GM23338 (cell line): Measurements from ENCODE around the gene LMAN2L. TPM values are rescaled to one million over a fixed set of nuclear protein-coding genes. Genes with fewer than 3 reads are reported as not detected.

Experiments used
- ATAC-seq: fragments of 200-7000 bp; cut with Tn5 transposase; 3 replicates; pipeline ENCODE4 v1.9.1; 2020
- DNase-seq: peaks from one replicate; pipeline ENCODE4 v3.0.0-alpha.2; 2015; ENCODE audit warnings: low spot score
- H2AFZ ChIP-seq: fragments of 200-600 bp; sonication (generic); 2 replicates; pipeline ENCODE4 v1.8.0; 2016; ENCODE audit warnings: antibody characterized with exemption, mild to moderate bottlenecking, moderate library complexity
- H3F3A ChIP-seq: fragments of 200-600 bp; sonication (generic); replicated peaks from 2 replicates; pipeline ENCODE4 v1.8.0; 2017; ENCODE audit warnings: antibody characterized with exemption, mixed run types, low read depth
- H3K27ac ChIP-seq: fragments of 200-600 bp; sonication (generic); 2 replicates; pipeline ENCODE4 v1.6.1; 2016; ENCODE audit warnings: low read depth
- H3K27me3 ChIP-seq: fragments of 200-600 bp; sonication (generic); 2 replicates; pipeline ENCODE4 v1.8.0; 2016; ENCODE audit warnings: mild to moderate bottlenecking, mixed run types, moderate library complexity; ENCODE audit not compliant: insufficient read depth
- H3K36me3 ChIP-seq: fragments of 200-600 bp; sonication (generic); 2 replicates; pipeline ENCODE4 v1.8.0; 2016; ENCODE audit warnings: mild to moderate bottlenecking; ENCODE audit not compliant: insufficient read depth
- H3K4me1 ChIP-seq: fragments of 200-600 bp; sonication (generic); 2 replicates; pipeline ENCODE4 v1.8.0; 2016; ENCODE audit warnings: mild to moderate bottlenecking, moderate library complexity; ENCODE audit not compliant: insufficient read depth
- H3K4me2 ChIP-seq: fragments of 200-600 bp; sonication (generic); 2 replicates; pipeline ENCODE4 v1.7.1; 2017; ENCODE audit warnings: mixed run types
- H3K4me3 ChIP-seq: fragments of 200-600 bp; sonication (generic); 2 replicates; pipeline ENCODE4 v1.6.1; 2016; ENCODE audit warnings: mixed run types
- H3K79me2 ChIP-seq: fragments of 200-600 bp; sonication (generic); replicated peaks from 2 replicates; pipeline ENCODE4 v1.8.0; 2017; ENCODE audit warnings: mild to moderate bottlenecking; ENCODE audit not compliant: insufficient read depth
- H3K9me2 ChIP-seq: fragments of 200-600 bp; sonication (generic); 2 replicates; pipeline ENCODE4 v1.8.0; 2017; ENCODE audit not compliant: insufficient read depth
- H4K20me1 ChIP-seq: fragments of 200-600 bp; sonication (generic); replicated peaks from 2 replicates; pipeline ENCODE4 v1.8.0; 2017; ENCODE audit warnings: mild to moderate bottlenecking; ENCODE audit not compliant: insufficient read depth
- H3K27ac Mint-ChIP-seq: 2 replicates; pipeline ENCODE4 v1.8.0; 2020; ENCODE audit warnings: inconsistent platforms, mild to moderate bottlenecking, moderate library complexity, mixed read lengths
- H3K27me3 Mint-ChIP-seq: 3 replicates; pipeline ENCODE4 v1.8.0; 2022; ENCODE audit warnings: low read depth, mild to moderate bottlenecking, moderate library complexity, mixed read lengths, inconsistent platforms; ENCODE audit not compliant: insufficient read depth, poor library complexity
- H3K36me3 Mint-ChIP-seq: 3 replicates; pipeline ENCODE4 v1.8.0; 2021; ENCODE audit warnings: low read depth, mild to moderate bottlenecking, inconsistent platforms, moderate library complexity, mixed read lengths
- H3K4me1 Mint-ChIP-seq: 3 replicates; pipeline ENCODE4 v1.8.0; 2020; ENCODE audit warnings: mild to moderate bottlenecking, inconsistent platforms, mixed read lengths
- H3K4me3 Mint-ChIP-seq: 3 replicates; pipeline ENCODE4 v1.8.0; 2021; ENCODE audit warnings: moderate library complexity, mild to moderate bottlenecking, inconsistent platforms, mixed read lengths
- H3K9me3 Mint-ChIP-seq: 3 replicates; pipeline ENCODE4 v1.8.0; 2020; ENCODE audit warnings: moderate library complexity, mild to moderate bottlenecking, inconsistent platforms, mixed read lengths
- CREB1 ChIP-seq: fragments of 250-450 bp; sonication (Bioruptor Pico); IDR thresholded peaks from 2 replicates; pipeline ENCODE4 v1.5.0; 2020; ENCODE audit warnings: low read depth, mild to moderate bottlenecking, moderate library complexity
- STAT1 ChIP-seq: IDR thresholded peaks from one replicate; pipeline ENCODE4 v1.6.1; 2016; ENCODE audit warnings: antibody characterized with exemption; ENCODE audit not compliant: unreplicated experiment
- polyA plus RNA-seq: library from polyadenylated mRNA; unstranded; fragments of >200 nt; fragmentation: Nextera tagmentation; extraction: Ambion mirVana; gene quantifications from 2 replicates; pipeline ENCODE4 v1.2.1, GENCODE V29; 2016
- total RNA-seq: library from RNA; depleted of rRNA; stranded (reverse); fragments of >200 nt; shearing (Covaris generic); gene quantifications from 2 replicates; pipeline ENCODE4 v1.2.3, GENCODE V29; 2014
- TF ChIP-seq, protein P1 (sequence below), 2 experiments: fragments of 200-600 bp in 1 of 2; sonication (generic) in 1 of 2; conservative IDR thresholded peaks; 2 replicates each; pipeline versions ENCODE4 v1.5.1 to v1.6.1; 2016 to 2017; ENCODE audit warnings: antibody characterized with exemption in 2 of 2, low read depth in 2 of 2, mild to moderate bottlenecking in 2 of 2, moderate library complexity in 1 of 2

Gene LMAN2L
- total and polyA plus RNA-seq, 2 experiments from 2014 or later: 11.8 to 15.8 TPM

GRCh38 chr2:96764253-96764637 lies 24.4 kb upstream of the LMAN2L start:
- H3K4me2 ChIP-seq: peak overlapping the region; percentile 84
- H3K27me3 ChIP-seq: peaks cover 9% of the 10 kb centered on the region; the same call in 1 of the 2 replicates
- peaks cover 40% of the 10 kb centered on the region for H3K4me1 ChIP-seq
- TF ChIP-seq CREB1: no peak
- TF ChIP-seq, protein P1, sequence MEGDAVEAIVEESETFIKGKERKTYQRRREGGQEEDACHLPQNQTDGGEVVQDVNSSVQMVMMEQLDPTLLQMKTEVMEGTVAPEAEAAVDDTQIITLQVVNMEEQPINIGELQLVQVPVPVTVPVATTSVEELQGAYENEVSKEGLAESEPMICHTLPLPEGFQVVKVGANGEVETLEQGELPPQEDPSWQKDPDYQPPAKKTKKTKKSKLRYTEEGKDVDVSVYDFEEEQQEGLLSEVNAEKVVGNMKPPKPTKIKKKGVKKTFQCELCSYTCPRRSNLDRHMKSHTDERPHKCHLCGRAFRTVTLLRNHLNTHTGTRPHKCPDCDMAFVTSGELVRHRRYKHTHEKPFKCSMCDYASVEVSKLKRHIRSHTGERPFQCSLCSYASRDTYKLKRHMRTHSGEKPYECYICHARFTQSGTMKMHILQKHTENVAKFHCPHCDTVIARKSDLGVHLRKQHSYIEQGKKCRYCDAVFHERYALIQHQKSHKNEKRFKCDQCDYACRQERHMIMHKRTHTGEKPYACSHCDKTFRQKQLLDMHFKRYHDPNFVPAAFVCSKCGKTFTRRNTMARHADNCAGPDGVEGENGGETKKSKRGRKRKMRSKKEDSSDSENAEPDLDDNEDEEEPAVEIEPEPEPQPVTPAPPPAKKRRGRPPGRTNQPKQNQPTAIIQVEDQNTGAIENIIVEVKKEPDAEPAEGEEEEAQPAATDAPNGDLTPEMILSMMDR (conservative IDR thresholded peaks at IDR 0.05; ENCODE audit: low read depth in 2 of 2): no peak
- H3K4me1 Mint-ChIP-seq: peaks cover 44% of the 10 kb centered on the region
- H3K36me3 ChIP-seq: no peaks in the 10 kb centered on the region
- H3F3A ChIP-seq: peaks cover 18% of the 10 kb centered on the region
- H3K9me3 Mint-ChIP-seq: no peaks in the 10 kb centered on the region
- peak overlapping the region; percentile 62 for H3K4me3 Mint-ChIP-seq
- peak overlapping the region; percentile 72 for H3K27ac ChIP-seq
- no peaks in the 10 kb centered on the region for H3K36me3 Mint-ChIP-seq
- peak; percentile 41 for DNase-seq
- peak overlapping the region; percentile 68; the same call in 1 of the 2 replicates for H3K4me3 ChIP-seq
- H2AFZ ChIP-seq: peak overlapping the region; percentile 32; the same call in 1 of the 2 replicates
- ATAC-seq: peak; percentile 14
- H4K20me1 ChIP-seq: peaks cover 8% of the 10 kb centered on the region; the same call in 1 of the 2 replicates
- H3K9me2 ChIP-seq: peaks cover 4% of the 10 kb centered on the region; the same call in 1 of the 2 replicates
- H3K79me2 ChIP-seq: peaks cover 29% of the 10 kb centered on the region
- H3K27ac Mint-ChIP-seq: 0 out of 2 replicates have a peak overlapping the region, but pooled peaks have one; percentile 50
- peaks cover 19% of the 10 kb centered on the region for H3K27me3 Mint-ChIP-seq

GRCh38 chr2:96763511-96764252 lies 23.8 kb upstream of the LMAN2L start:
- Mint-ChIP-seq H3K4me3 (peak overlapping the region; percentile 67), H3K9me3 (no peaks in the 10 kb centered on the region), H3K27ac (peak overlapping the region; percentile 50; the same call in 1 of the 2 replicates), H3K27me3 (peaks cover 18% of the 10 kb centered on the region), H3K36me3 (no peaks in the 10 kb centered on the region), H3K4me1 (peaks cover 49% of the 10 kb centered on the region)
- peak overlapping the region; percentile 72 for H3K27ac ChIP-seq
- H3K79me2 ChIP-seq: peaks cover 29% of the 10 kb centered on the region
- peak; percentile 77 for DNase-seq
- ATAC-seq: peak; percentile 39
- H2AFZ ChIP-seq: peak overlapping the region; percentile 32; the same call in 1 of the 2 replicates
- H3K36me3 ChIP-seq: no peaks in the 10 kb centered on the region
- H3K9me2 ChIP-seq: peaks cover 4% of the 10 kb centered on the region; the same call in 1 of the 2 replicates
- TF ChIP-seq STAT1: no peak
- TF ChIP-seq, protein P1 (conservative IDR thresholded peaks at IDR 0.05; ENCODE audit: low read depth in 2 of 2): peak; percentile 50 to 54
- peak overlapping the region; percentile 68 for H3K4me3 ChIP-seq
- peaks cover 8% of the 10 kb centered on the region; the same call in 1 of the 2 replicates for H4K20me1 ChIP-seq
- H3F3A ChIP-seq: peaks cover 18% of the 10 kb centered on the region
- peak overlapping the region; percentile 84 for H3K4me2 ChIP-seq
- peaks cover 9% of the 10 kb centered on the region; the same call in 1 of the 2 replicates for H3K27me3 ChIP-seq
- peaks cover 40% of the 10 kb centered on the region for H3K4me1 ChIP-seq
